GM19193 (cell line): Measurements from ENCODE around the gene PLCL2.

Source experiments
- POLR2A ChIP-seq: IDR thresholded peaks from 4 replicates; pipeline ENCODE4 v1.6.1; 2011; ENCODE audit not compliant: insufficient read depth, insufficient read length; ENCODE audit errors: extremely low read depth

PLCL2 gene

DNA sequence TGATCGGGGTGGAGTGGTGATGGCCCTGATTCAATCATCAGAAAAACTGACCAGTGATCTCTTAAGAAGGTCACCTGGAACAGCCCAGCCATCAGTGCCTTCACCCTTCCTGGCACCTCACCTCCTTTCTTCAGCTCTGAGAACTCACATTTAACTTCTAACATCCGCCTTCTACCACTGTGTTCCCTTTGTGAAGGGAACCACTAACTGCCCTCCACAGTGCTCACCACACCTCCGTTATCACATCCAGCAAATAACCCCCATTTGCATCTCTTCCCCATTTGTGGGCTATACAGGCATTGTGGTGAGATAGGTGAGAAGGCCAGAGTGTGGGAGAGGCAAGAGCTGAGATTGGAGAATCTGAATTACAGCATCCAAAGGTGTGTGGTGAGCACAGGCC lies 107.4 kb downstream of the PLCL2 start:
- no peak for TF ChIP-seq POLR2A

DNA sequence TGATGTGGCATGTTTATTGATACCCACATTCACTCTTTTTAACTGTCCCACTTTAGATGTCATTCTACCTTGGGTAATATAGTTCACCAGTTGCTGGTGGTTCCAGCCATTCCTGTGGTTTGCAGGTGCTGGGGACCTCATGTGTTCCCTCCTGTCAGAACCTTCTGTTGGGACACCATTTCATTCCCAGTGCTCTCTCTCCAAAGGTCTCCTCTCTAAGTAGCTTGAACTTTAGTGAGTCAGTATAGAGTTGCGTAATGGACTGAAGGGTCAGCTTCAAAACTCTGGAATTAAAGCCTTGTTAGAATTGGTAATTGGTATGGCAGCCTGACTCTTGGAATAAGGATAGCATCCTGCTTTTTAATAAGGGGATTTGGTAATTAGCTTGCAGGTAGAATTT lies 108.5 kb downstream of the PLCL2 start:
- TF ChIP-seq POLR2A, result no peak

DNA sequence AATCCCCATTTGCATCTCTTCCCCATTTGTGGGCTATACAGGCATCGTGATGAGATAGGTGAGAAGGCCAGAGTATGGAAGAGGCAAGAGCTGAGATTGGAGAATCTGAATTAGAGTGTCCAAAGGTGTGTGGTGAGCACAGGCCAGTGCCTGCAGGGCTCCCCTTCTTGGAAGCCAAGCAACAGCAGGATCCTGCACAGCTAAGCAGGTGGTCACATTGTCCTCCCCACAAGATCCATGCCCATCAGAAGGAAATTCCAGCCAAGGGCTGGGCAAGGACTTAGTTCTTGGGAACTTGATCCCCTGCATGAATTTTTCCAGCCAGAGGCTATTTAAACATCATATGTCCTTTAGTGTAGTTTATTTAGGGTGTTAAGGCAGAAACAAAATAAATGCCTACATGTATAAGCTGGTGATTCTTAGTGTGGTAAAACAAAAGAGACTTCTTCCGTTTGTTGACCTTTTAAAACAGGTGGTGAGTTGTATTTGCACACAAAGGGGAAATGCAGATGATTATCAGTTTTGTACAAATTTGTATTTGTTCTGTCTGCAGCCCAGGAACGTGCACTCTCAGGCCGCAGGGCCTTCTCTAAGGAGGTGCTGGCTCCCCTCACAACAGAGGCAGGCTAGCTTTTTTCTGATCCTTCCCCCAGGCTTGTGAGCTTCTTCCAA lies 110.2 kb downstream of the PLCL2 start:
- no peak for TF ChIP-seq POLR2A

DNA sequence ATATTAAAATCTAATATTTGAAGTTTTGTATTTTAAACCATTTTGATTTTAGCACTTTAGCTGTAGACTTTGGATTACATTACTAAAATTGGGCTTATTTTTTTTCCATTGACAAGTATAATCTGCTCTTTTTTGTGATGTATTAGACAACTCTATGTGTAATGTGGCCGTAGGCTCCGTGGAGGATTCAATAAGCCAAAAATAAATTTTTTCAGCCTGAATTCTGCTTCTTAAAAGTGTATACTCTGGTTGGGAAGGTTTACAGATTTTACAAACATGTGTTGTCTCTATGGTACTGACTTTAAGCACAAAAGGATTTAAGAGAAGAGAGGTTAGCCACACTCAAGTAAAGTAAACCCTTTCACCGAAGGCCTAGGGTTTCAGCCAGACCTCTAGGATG lies 110.8 kb downstream of the PLCL2 start:
- TF ChIP-seq POLR2A, result no peak

DNA sequence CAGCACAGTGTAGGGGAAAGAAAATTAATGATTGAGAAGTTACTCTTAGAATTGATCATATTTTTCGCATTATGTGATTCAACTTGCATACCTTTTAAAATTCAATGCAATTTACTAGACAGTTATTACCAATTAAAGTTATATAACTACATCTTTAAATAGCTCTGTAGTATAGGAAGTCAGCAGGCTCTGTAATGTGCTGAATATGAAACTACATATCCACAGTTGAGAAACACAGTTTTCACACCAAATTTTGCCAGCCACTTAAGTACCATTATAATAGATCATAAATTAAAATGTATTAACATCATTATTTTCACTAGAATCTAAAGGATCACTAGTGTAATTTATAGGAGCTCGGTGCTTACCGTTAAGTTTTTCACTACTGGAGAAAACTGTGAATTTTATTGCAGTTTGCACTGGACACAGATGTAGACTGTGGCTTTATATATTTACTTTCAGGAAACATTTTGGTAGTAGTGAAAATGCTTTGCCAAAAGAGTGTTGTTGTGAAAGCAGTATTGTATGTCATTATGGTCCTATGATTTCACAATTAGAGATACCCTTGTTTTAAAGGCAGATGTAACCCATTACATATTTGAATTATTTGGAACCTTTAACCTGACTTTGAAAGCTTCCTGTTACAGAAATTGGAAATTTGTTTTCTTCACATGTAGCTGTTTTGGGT lies 113.6 kb downstream of the PLCL2 start:
- TF ChIP-seq POLR2A, result no peak

DNA sequence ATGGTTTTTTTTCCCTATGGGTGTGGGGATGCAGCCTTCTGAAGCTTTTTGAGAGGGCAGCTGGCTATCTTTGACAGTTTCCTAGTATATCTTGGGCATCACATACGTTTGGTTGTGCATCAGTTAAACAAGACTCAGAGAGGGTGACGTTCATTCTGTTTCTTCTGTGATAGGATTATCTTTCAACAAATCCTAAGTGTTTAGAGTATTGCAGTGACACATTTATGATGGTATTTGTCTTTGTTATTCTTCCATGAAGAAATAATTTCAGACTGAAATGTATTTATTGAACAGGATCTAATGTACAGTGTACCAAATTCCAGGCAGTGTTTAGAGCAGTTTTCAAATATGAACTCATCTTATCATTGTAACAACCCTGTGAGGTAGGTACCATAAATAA lies 114.4 kb downstream of the PLCL2 start:
- no peak for TF ChIP-seq POLR2A

DNA sequence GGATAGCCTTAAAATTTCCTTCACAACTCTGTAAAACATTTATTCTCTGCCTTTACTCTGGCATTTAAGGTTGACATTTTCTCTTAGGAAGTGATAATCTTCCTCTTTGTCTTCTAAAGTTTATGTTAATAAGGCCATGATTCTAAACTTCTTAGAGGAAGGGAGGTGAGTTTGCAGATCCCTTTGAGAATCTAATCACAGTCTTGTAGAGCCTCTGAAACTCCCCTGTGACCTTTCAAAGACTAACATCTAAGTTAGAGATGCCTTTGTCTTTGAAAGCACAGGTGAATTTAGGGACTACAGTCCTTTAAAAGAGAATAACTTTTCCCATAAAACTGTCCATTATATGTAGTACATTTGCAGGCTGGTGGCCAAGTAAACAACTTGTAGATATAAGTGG lies 115.1 kb downstream of the PLCL2 start:
- TF ChIP-seq POLR2A, result no peak

DNA sequence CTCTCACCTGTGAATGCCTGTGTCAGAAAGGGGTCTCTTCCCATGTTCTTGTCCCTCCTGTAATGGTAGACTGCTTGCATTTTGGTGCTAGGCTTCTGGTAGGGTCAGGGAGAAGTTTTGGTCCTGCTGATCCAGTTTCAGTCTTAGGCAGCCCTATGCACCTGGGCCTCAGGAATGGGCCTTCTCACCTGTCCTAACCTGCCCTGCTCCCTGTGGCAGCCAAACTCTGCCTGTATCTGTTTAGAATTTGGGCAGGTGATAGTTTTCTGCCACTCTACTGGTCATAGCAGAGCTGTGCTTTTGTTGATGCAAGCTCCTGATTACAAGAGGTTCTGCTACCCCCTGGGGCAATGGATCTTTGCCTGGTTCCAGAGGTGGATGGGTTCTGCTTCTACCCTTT lies 118.7 kb downstream of the PLCL2 start:
- no peak for TF ChIP-seq POLR2A

DNA sequence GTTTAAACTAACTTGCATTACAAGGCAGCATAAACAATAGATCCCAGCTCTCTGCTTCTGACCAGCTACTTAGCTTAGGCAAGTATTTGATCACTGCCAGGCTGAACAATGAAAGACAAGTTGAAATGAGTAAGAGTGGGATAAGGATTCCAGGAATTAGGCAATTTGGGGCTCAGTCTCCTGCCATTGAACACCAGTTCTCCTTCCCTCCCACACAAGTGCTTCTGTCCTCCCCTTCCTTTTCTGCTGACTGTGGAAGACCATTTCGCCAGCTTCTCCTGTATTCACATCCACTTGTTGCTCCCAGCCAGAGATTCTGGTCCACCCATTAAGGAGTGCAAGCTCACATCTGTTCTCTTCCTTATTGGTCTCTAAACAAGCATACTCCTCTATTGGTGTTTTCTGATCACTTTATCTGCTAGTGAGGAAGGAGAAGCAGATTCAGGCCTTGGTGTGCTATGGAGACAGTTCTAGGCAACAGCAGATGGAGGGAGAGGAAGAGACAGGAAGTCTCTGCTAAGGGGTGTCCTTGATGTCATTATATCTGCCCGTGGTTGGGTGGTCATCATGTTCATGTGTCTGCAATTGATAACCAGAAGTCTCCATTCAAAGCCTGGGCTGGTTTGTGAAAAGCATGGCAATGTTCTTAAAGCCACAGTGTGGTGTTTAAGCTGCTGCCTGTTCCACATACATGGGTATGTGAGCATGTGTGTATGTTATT lies 121.5 kb downstream of the PLCL2 start:
- no peak for TF ChIP-seq POLR2A

DNA sequence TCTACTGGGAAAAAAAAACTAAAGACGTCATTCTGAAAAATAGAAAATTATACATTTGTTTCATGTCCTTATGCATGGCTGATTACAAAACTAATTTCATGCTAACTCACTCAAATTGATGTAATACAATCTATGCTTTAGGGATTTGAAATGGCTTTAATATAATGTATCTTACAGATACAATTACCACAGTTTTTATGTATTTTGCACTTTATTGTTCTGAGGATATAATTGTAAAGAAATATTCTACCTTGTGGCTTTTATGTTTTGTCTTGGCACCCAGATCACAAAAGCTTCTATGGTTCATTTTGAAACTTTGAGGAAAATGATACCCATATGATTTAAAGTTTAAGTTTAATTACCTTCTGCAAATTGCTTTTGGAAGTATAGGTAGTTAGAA lies 122.5 kb downstream of the PLCL2 start:
- TF ChIP-seq POLR2A, result no peak

DNA sequence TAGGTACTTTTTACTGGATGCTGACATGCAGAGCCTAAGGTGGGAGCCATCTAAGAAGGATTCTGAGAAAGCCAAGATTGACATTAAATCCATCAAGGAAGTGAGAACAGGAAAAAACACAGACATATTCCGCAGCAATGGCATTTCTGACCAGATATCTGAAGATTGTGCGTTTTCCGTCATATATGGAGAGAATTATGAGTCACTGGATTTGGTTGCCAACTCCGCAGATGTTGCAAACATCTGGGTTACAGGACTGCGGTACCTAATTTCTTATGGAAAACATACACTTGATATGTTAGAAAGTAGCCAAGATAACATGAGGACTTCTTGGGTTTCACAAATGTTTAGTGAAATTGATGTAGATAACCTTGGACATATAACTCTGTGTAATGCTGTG lies 125.1 kb downstream of the PLCL2 start:
- TF ChIP-seq POLR2A, result no peak

DNA sequence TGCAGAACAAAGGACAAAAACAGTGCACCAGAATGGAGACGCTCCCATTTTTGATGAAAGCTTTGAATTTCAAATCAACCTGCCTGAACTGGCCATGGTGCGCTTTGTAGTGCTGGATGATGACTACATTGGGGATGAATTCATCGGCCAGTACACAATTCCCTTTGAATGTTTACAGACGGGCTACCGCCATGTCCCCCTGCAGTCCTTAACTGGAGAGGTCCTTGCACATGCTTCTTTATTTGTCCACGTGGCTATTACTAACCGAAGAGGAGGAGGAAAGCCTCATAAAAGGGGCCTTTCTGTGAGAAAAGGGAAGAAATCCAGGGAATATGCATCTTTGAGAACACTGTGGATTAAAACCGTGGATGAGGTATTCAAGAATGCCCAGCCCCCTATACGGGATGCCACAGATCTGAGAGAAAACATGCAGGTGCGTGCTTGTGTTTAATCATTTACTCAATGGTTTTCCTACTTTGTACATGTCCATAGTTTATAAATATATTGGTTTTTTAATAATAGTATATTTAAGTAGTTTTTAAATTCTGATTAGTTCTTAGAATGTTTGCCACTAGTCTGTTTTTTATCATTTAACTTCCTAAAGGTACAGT lies 127.1 kb downstream of the PLCL2 start:
- TF ChIP-seq POLR2A, result no peak

DNA sequence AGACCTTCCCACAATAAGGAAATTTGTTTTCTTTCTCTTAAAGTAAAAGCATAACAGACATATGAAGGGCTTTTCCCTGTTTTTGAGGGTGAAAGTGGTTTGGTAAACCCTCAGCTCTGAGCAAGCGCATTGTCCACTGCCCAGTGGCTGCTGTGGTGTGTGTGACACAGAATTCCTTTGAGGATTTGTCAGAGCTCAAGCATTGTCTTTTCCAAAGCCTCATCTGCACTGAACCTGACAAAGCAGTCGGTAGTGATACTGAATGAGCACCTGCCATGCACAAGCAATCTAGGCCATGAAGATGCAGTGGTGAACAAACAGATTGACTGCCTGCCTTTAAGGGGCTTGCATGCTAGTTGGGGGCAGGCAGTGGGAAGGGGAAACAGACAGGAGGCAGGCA lies 128.3 kb downstream of the PLCL2 start:
- TF ChIP-seq POLR2A, result no peak

DNA sequence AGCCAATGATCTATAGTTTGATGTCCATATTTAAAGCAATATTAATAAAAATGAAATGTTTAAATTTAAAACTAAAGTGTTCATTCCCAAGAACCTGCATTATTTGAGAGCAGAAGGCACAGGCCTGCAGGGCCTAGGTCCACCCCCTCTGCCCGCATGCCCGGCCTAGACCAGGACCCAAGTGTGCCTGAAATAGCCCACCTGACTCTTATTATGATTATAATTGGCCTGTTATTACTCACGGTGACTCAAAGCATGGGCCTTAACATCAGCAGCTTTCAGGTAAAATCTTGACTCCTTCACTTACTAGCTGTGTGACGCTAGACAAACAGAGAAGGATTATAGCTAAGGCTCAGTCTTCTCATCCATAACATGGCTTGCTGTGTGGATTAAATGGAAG lies 128.8 kb downstream of the PLCL2 start:
- no peak for TF ChIP-seq POLR2A

DNA sequence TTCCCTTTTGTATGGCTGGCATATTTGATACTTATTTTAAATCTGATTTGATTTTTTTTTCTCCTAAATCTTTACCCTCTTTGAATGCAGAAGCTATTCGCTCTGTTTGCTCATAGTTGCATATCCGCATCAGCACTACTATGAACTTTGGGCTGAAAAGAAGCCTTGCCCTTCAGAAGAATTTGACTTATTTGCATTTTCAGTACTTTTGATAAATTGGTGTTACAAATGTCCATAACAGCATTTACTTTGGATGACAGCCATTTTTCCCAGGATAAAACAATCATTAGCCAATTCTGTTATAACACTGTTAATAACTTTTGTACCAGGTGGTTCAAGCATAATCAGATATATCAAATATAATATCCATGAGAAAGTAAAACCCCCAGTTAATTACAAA lies 129.5 kb downstream of the PLCL2 start:
- no peak for TF ChIP-seq POLR2A
